ENCODE data around the gene TAF3. TPM values are rescaled to one million over a fixed set of nuclear protein-coding genes. Genes with fewer than 3 reads are reported as not detected.

The TAF3 gene, protein sequence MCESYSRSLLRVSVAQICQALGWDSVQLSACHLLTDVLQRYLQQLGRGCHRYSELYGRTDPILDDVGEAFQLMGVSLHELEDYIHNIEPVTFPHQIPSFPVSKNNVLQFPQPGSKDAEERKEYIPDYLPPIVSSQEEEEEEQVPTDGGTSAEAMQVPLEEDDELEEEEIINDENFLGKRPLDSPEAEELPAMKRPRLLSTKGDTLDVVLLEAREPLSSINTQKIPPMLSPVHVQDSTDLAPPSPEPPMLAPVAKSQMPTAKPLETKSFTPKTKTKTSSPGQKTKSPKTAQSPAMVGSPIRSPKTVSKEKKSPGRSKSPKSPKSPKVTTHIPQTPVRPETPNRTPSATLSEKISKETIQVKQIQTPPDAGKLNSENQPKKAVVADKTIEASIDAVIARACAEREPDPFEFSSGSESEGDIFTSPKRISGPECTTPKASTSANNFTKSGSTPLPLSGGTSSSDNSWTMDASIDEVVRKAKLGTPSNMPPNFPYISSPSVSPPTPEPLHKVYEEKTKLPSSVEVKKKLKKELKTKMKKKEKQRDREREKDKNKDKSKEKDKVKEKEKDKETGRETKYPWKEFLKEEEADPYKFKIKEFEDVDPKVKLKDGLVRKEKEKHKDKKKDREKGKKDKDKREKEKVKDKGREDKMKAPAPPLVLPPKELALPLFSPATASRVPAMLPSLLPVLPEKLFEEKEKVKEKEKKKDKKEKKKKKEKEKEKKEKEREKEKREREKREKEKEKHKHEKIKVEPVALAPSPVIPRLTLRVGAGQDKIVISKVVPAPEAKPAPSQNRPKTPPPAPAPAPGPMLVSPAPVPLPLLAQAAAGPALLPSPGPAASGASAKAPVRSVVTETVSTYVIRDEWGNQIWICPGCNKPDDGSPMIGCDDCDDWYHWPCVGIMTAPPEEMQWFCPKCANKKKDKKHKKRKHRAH
- total RNA-seq (2022; extraction: Qiagen RNA extraction): 6.7 to 7.8 TPM (median 6.9 TPM) in 5 replicates

DNA sequence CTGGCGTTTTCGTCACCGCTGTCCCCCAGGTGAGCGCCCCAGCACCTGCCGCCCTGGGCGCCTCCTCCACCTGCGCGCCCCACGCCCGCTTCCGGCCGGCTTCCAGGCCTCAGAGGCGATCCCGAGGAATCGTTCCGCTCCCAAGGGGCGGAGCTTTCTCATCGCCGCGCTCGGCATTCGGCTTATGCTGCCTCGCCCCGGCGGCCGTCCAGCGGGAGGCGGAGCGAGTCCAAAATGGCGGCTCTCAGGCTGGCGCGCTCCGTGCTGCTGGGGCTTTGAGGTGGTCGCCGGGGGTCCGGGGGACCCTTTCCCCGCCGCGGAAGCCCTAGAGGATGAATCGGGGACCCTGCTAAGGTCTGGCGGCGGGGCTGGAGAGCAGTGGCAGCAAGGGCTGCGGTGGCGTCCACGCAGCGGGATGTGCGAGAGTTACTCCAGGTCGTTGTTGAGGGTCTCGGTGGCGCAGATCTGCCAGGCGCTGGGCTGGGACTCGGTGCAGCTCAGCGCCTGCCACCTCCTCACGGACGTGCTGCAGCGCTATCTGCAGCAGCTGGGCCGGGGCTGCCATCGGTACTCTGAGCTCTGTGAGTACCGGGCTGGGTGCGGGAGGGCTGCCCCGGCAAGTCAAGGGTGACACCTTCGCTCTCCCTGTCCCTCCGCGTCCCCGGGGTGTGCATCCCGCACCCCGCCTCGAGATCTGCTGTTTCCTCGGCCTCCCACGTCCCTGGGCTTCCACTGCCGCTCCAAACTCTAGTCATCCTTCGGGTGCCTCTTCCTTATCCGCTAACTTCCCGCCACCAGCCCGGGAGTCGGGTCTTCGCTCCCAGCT, at the start of gene TAF3:
TSS of gene TAF3 (plus strand) at position 211 of the 826 bp plus-strand sequence. CDS start at position 416, 205 bp downstream.

DNA sequence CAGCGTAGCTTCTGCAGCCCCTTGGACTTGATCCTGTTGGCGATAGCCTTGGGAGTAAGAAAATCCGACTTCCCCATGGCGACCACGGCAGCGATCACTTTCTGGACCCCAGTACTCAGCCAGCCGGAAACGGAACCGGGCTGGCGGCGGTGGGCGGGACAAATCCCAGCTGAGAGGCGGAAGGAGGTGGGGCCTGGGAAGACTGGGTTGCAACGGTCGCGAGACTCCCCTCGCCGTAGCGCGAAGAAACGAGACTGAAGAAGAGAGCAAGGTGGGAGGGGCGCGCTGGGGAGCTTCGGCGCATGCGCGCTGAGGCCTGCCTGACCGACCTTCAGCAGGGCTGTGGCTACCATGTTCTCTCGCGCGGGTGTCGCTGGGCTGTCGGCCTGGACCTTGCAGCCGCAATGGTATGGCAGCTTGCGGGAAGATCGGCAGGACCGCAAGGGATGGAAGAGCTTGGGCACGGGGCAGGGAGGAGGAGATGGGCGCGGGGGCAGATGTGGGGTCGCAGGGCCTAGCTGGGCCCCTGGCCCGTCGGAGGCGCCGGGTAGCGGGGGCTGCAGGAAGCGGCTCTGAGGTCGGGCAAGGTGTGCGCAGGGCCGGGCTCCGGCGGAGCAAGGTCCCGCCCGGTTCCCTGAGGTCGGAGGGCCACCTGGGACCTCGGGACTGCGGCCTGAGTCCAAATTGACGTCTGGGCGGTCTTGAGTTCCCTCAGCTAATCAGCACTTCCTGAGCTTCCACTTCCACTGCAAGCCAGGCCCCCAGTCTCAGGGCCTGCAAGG, 30.3 kb upstream of the TAF3 start, which contains the start of the genes ATP5F1C and KIN:
TSS of gene ATP5F1C (plus strand) at position 321 of the 782 bp plus-strand sequence. CDS start at position 352, 31 bp downstream.
TSS of gene KIN (minus strand) at position 137 of the 782 bp plus-strand sequence. CDS start at position 77, 60 bp downstream.

DNA sequence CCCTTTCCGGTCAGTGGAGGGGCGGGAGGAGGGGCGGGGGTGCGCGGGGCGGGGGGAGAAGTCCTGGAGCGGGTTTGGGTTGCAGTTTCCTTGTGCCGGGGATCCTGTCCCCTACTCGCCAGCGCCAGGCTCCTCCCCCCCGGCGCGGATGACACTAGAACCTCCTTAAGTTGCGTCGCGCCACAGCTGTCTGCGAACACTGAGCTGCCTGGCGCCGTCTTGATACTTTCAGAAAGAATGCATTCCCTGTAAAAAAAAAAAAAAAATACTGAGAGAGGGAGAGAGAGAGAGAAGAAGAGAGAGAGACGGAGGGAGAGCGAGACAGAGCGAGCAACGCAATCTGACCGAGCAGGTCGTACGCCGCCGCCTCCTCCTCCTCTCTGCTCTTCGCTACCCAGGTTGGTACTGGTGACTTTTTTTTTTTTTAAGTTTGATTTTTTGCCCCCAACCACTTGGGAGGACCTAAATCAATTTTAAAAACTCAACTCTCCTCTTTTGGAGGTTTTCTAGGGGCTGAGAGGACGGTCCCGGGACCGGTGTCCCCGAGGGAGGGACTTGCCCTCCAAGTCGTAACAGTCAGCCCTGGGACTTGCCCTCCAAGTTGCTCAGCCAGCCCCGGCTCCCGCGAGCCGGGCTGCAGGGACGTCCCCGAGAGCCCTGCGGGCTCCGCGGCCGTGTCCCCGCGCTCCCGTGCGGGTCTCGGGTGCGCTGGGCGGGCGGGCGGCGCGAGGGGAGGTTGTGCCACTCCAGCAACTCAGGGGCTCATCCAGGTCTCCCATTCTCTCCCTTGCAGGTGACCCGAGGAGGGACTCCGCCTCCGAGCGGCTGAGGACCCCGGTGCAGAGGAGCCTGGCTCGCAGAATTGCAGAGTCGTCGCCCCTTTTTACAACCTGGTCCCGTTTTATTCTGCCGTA, 236.4 kb downstream of the TAF3 start, which contains the start of gene GATA3:
TSS of gene GATA3 (plus strand) at position 195 of the 914 bp plus-strand sequence. CDS start 968 bp downstream, outside the sequence.

Other genes starting within 250 kb of the TAF3 start
- 0.05 to 0.09 TPM (median 0.06 TPM) in 5 replicates for gene ITIH5, start 151.5 kb upstream of the TAF3 start, total RNA-seq (2022; extraction: Qiagen RNA extraction)
- 0.19 to 0.32 TPM (median 0.29 TPM) in 5 replicates for gene ITIH2, start 115.2 kb upstream of the TAF3 start, total RNA-seq (2022; extraction: Qiagen RNA extraction)
- 11.2 to 13.4 TPM (median 13.2 TPM) in 5 replicates for gene KIN, start 30.5 kb upstream of the TAF3 start, total RNA-seq (2022; extraction: Qiagen RNA extraction)
- 264 to 313 TPM (median 278 TPM) in 5 replicates for gene ATP5F1C, start 30.3 kb upstream of the TAF3 start, total RNA-seq (2022; extraction: Qiagen RNA extraction)
- gene GATA3, start 236.2 kb downstream of the TAF3 start, total RNA-seq (2022; extraction: Qiagen RNA extraction): 4.0 to 4.7 TPM (median 4.5 TPM) in 5 replicates